Upper lobe of left lung (tissue), 6 donors: ENCODE results near the gene MGAT5B. TPM values are rescaled to one million over a fixed set of nuclear protein-coding genes. Genes with fewer than 3 reads are reported as not detected.

Source experiments
- ATAC-seq, 2 donors: fragments of 200-7000 bp; cut with Tn5 transposase; one replicate each; pipeline ENCODE4 v1.9.1; 2022; ENCODE audit warnings: mild to moderate bottlenecking in 2 of 2, moderate library complexity in 2 of 2; ENCODE audit not compliant: low FRiP score in 2 of 2
- DNase-seq, 2 donors: peaks; one replicate each; pipeline ENCODE4 v3.0.0-alpha.2; 2019 to 2020
- H3K27ac ChIP-seq, 4 donors: fragments of 200-600 bp; sonication (generic); one replicate each; pipeline ENCODE4 v1.5.1; 2016 to 2019
- H3K27me3 ChIP-seq, 4 donors: fragments of 200-600 bp; sonication (generic); one replicate each; pipeline ENCODE4 v1.5.1; 2017 to 2019
- H3K36me3 ChIP-seq, 4 donors: fragments of 200-600 bp; sonication (generic); one replicate each; pipeline ENCODE4 v1.5.1; 2016 to 2019
- H3K4me1 ChIP-seq, 4 donors: fragments of 200-600 bp; sonication (generic); one replicate each; pipeline ENCODE4 v1.5.1; 2018 to 2019
- H3K4me3 ChIP-seq, 4 donors: fragments of 200-600 bp; sonication (generic); one replicate each; pipeline ENCODE4 v1.5.1; 2017 to 2019; ENCODE audit warnings: mild to moderate bottlenecking in 2 of 4, moderate library complexity in 1 of 4
- H3K9me3 ChIP-seq, 4 donors: fragments of 200-600 bp; sonication (generic); one replicate each; pipeline ENCODE4 v1.5.1; 2018 to 2019
- CTCF ChIP-seq, 6 experiments: fragments of 450-650 bp in 4 of 6; fragments of 200-600 bp in 2 of 6; sonication (generic) in 2 of 6; IDR thresholded peaks; one replicate each; pipeline ENCODE4 v1.5.1; 2016 to 2019; ENCODE audit warnings: antibody characterized with exemption in 6 of 6
- EP300 ChIP-seq, 4 donors: sonication (generic); formaldehyde crosslinking; IDR thresholded peaks; one replicate each; pipeline ENCODE4 v1.5.1; 2017; ENCODE audit warnings: antibody characterized with exemption in 4 of 4, control low read depth in 2 of 4
- POLR2A ChIP-seq, 4 donors: fragments of 450-650 bp; IDR thresholded peaks; one replicate each; pipeline ENCODE4 v1.5.1; 2016 to 2017; ENCODE audit warnings: antibody characterized with exemption in 4 of 4, mild to moderate bottlenecking in 2 of 4
- POLR2AphosphoS5 ChIP-seq, 2 donors: sonication (generic); formaldehyde crosslinking; IDR thresholded peaks; one replicate each; pipeline ENCODE4 v1.5.1; 2017; ENCODE audit warnings: antibody characterized with exemption in 2 of 2
- WGBS, 2 donors: methylation state at CpG; one replicate each; pipeline ENCODE4 v1.1.5; 2017 to 2018; 5-methylcytosine and 5-hydroxymethylcytosine counted together
- total RNA-seq, 6 donors: library from RNA; depleted of rRNA in 4 of 6; stranded (reverse); fragments of >200 nt in 4 of 6; gene quantifications; one replicate each; pipeline versions ENCODE4 v1.1.0 to v1.2.1, GENCODE V29; 2016 to 2021
- donor health status: DM: no; HTN: no; CAD: no; lungs with moderate emphysema.
- donor health status: DM: no; HTN: yes; CAD: no; lungs with severe emphysema.

The MGAT5B gene
- total RNA-seq, 6 donors from 2014 or later, result 0.20 to 3.0 (median 0.83) TPM

DNA sequence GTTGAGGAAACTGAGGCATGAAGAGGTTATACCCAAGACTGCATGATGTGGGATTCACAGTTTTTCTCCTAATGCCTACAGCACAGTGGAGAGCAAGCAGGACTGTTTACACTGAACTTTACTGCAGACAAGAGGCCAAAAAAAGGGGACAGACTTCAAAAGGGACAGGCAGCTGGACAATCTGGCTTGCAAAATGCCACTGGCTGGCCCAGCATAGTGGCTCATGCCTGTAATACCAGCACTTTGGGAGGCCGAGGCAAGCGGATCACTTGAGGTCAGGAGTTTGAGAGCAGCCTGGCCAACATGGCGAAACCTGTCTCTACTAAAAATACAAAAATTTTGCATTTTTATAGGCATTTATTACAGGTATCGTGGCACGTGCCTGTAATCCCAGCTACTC is 2.0 kb upstream of the MGAT5B start:
- Histone ChIP-seq H3K4me1 (peaks cover 20 to 34% (median 21%) of the 10 kb centered on the region in 4 donors), H3K27ac (no peak overlapping the region), H3K27me3 (peaks cover 2 to 29% (median 19%) of the 10 kb centered on the region in 4 donors), H3K9me3 (no peaks in the 10 kb centered on the region), H3K4me3 (no peak overlapping the region), H3K36me3 (no peaks in the 10 kb centered on the region)
- WGBS, 2 donors, result 78 to 86% methylated on average over 5 of the region's 5 CpGs
- TF ChIP-seq EP300 (IDR thresholded peaks at IDR 0.05), result no peak
- no peak for TF ChIP-seq POLR2AphosphoS5 (IDR thresholded peaks at IDR 0.05)
- no peak for TF ChIP-seq POLR2A (IDR thresholded peaks at IDR 0.05)
- TF ChIP-seq CTCF (IDR thresholded peaks at IDR 0.05), result no peak
- DNase-seq (no peak), ATAC-seq (no peak)

DNA sequence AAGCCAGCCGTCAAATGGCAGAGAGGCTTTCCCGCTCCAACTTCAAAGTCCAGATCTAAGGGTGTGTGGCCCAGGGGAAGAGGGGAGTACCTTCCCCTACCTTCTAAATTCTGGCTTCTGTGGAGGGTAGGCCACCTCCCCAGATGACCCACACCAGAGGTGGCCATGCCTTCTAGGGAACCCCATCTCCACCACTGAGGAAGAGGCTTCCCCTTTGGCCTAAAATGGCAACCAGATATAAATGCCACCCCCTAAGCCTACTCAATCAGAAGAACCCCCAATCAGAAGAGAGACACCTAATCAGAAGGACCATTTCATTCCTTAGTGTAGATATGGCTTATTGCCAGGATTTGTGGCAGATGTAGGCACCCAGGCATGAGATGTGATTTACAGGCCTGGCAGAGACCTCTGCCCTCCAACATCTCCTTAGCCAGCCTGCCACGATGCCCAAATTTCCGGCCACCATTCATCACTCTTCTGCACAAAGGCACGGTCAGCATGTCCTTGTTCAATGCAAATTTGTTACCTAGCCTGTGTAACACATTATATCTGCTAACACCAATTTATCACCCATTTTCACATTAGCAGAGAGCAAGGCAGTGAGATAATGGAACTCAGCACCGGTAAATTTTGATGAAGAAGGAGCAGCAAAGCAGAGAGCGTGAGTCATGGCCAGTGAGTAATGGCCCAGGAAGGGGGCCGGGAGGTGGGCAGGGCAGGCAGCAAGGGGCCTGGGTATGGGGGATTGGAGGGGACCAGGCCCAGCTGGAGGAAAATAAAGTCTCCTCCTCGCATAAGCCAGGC is 1.2 kb upstream of the MGAT5B start:
- peaks cover 2 to 29% (median 19%) of the 10 kb centered on the region in 4 donors for H3K27me3 ChIP-seq
- H3K9me3 ChIP-seq, result no peaks in the 10 kb centered on the region

GRCh38 chr17:76867578-76868175 is 527 bp upstream of the MGAT5B start:
- DNase-seq, result no peak

More for the DNA sequence above, 1.2 kb upstream of the MGAT5B start:
- DNase-seq (no peak), ATAC-seq (no peak)
- WGBS, 2 donors, result 77 to 79% methylated on average over 9 of the region's 9 CpGs
- Histone ChIP-seq H3K4me1 (peaks cover 20 to 34% (median 21%) of the 10 kb centered on the region in 4 donors), H3K36me3 (no peaks in the 10 kb centered on the region), H3K27ac (no peak overlapping the region), H3K4me3 (no peak overlapping the region)
- TF ChIP-seq EP300 (IDR thresholded peaks at IDR 0.05) (no peak), POLR2AphosphoS5 (IDR thresholded peaks at IDR 0.05) (no peak), CTCF (IDR thresholded peaks at IDR 0.05) (no peak), POLR2A (IDR thresholded peaks at IDR 0.05) (no peak)

GRCh38 chr17:76868669-76869495 is 678 bp downstream of the MGAT5B start:
- 3 to 12% methylated on average over 16 to 30 of the region's 84 CpGs for WGBS, 2 donors
- Histone ChIP-seq H3K36me3 (no peaks in the 10 kb centered on the region), H3K4me3 (peak overlapping the region; percentile 10 to 50 (median 46)), H3K27me3 (peaks cover 2 to 29% (median 19%) of the 10 kb centered on the region in 4 donors), H3K9me3 (no peaks in the 10 kb centered on the region), H3K4me1 (peaks cover 20 to 34% (median 21%) of the 10 kb centered on the region in 4 donors), H3K27ac (peak overlapping the region in 1 of 4 donors; percentile 47)
- ATAC-seq, result peak in 1 of 2 donors; percentile 7
- DNase-seq, result no peak
- TF ChIP-seq CTCF (IDR thresholded peaks at IDR 0.05), result no peak
- TF ChIP-seq POLR2A (IDR thresholded peaks at IDR 0.05), result no peak
- TF ChIP-seq EP300 (IDR thresholded peaks at IDR 0.05), result no peak
- no peak for TF ChIP-seq POLR2AphosphoS5 (IDR thresholded peaks at IDR 0.05)

More at GRCh38 chr17:76867578-76868175, 527 bp upstream of the MGAT5B start:
- Histone ChIP-seq H3K27ac (peak overlapping the region in 1 of 4 donors; percentile 47), H3K9me3 (no peaks in the 10 kb centered on the region), H3K4me3 (peak overlapping the region in 3 of 4 donors; percentile 45 to 50 (median 48)), H3K36me3 (no peaks in the 10 kb centered on the region), H3K4me1 (peaks cover 20 to 34% (median 21%) of the 10 kb centered on the region in 4 donors), H3K27me3 (peaks cover 2 to 29% (median 19%) of the 10 kb centered on the region in 4 donors)
- no peak for ATAC-seq
- WGBS, 2 donors, result 23 to 31% methylated on average over 12 to 19 of the region's 20 CpGs
- no peak for TF ChIP-seq CTCF (IDR thresholded peaks at IDR 0.05)
- TF ChIP-seq POLR2A (IDR thresholded peaks at IDR 0.05), result no peak
- TF ChIP-seq POLR2AphosphoS5 (IDR thresholded peaks at IDR 0.05), result no peak
- no peak for TF ChIP-seq EP300 (IDR thresholded peaks at IDR 0.05)
